Suprapubic skin (tissue), 3 donors: ENCODE data around the gene TCF3.

ENCODE experiments used
- EP300 ChIP-seq: sonication (generic); formaldehyde crosslinking; IDR thresholded peaks from one replicate; pipeline ENCODE4 v1.6.1; 2017; ENCODE audit warnings: antibody characterized with exemption
- TF ChIP-seq, protein P1 (sequence below), 2 donors: fragments of 200-600 bp in 1 of 2; fragments of 450-650 bp in 1 of 2; sonication (generic) in 1 of 2; IDR thresholded peaks; one replicate each; pipeline ENCODE4 v1.5.1; 2016 to 2019; ENCODE audit warnings: antibody characterized with exemption in 2 of 2, mild to moderate bottlenecking in 1 of 2, moderate library complexity in 1 of 2

DNA sequence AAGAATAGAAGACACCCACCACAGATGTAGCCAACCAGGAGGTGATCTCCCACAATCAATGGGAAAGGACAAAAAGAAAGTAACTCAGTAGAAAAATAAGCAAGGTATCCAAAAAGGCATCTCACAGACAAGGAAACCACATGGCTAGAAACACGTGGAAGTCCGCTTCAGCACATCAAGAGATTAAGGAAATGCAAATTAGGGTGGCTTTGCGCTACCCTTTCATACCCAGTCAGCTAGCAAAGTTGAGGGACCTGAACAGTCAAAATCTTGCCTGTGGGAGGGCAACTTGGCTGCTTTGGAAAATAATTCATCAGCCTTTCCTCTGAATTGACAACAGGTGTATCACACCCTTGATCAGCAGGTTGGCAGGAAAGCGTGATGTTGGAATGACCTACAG lies 35.5 kb downstream of the TCF3 start:
- TF ChIP-seq, protein P1, sequence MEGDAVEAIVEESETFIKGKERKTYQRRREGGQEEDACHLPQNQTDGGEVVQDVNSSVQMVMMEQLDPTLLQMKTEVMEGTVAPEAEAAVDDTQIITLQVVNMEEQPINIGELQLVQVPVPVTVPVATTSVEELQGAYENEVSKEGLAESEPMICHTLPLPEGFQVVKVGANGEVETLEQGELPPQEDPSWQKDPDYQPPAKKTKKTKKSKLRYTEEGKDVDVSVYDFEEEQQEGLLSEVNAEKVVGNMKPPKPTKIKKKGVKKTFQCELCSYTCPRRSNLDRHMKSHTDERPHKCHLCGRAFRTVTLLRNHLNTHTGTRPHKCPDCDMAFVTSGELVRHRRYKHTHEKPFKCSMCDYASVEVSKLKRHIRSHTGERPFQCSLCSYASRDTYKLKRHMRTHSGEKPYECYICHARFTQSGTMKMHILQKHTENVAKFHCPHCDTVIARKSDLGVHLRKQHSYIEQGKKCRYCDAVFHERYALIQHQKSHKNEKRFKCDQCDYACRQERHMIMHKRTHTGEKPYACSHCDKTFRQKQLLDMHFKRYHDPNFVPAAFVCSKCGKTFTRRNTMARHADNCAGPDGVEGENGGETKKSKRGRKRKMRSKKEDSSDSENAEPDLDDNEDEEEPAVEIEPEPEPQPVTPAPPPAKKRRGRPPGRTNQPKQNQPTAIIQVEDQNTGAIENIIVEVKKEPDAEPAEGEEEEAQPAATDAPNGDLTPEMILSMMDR (IDR thresholded peaks at IDR 0.05) = no peak
- no peak for TF ChIP-seq EP300
